M059J (cell line): Measurements from ENCODE around the gene GBX2. TPM values are rescaled to one million over a fixed set of nuclear protein-coding genes. Genes with fewer than 3 reads are reported as not detected.
A peak's percentile ranks its signal among the peaks of the same experiment; 100 is the strongest.

ENCODE experiments used
- DNase-seq: peaks from one replicate; pipeline ENCODE4 v3.0.0-alpha.2; 2012; ENCODE audit warnings: low read depth
- total RNA-seq: library from RNA; depleted of rRNA; stranded (reverse); fragments of >200 nt; shearing (Covaris generic); gene quantifications from 2 replicates; pipeline ENCODE4 v1.2.3, GENCODE V29; 2014

The GBX2 gene
- total RNA-seq, 1 experiment from 2014 or later = 6.6 TPM

- peak; percentile 65 for DNase-seq
Measured at GRCh38 chr2:236167297-236168109, 683 bp downstream of the GBX2 start.

- DNase-seq = no peak
Measured at GRCh38 chr2:236166796-236167296, 1.3 kb downstream of the GBX2 start.

- no peak for DNase-seq
Measured at GRCh38 chr2:236165842-236166795, 2.1 kb downstream of the GBX2 start.

- no peak for DNase-seq
Measured at GRCh38 chr2:236164925-236165841, 3.0 kb downstream of the GBX2 start.

- DNase-seq = no peak
Measured at GRCh38 chr2:236164201-236164924, 3.8 kb downstream of the GBX2 start.

GRCh38 chr2:236163471-236164200 lies 4.5 kb downstream of the GBX2 start:
- no peak for DNase-seq

GRCh38 chr2:236162882-236163470 lies 5.2 kb downstream of the GBX2 start:
- DNase-seq = no peak

- DNase-seq = no peak
Measured at GRCh38 chr2:236162031-236162845, 5.9 kb downstream of the GBX2 start.

GRCh38 chr2:236161531-236161930 lies 6.7 kb downstream of the GBX2 start:
- no peak for DNase-seq

GRCh38 chr2:236161082-236161462 lies 7.1 kb downstream of the GBX2 start:
- DNase-seq = no peak

- DNase-seq = no peak
Measured at GRCh38 chr2:236160366-236161081, 7.7 kb downstream of the GBX2 start.

GRCh38 chr2:236159778-236160170 lies 8.4 kb downstream of the GBX2 start:
- no peak for DNase-seq

GRCh38 chr2:236158969-236159777 lies 9.0 kb downstream of the GBX2 start:
- DNase-seq = no peak

- DNase-seq = no peak
Measured at GRCh38 chr2:236157815-236158498, 10.2 kb downstream of the GBX2 start.

GRCh38 chr2:236157366-236157765 lies 10.8 kb downstream of the GBX2 start:
- DNase-seq = no peak

GRCh38 chr2:236156860-236157194 lies 11.4 kb downstream of the GBX2 start:
- no peak for DNase-seq
